HL-60 (cell line): ENCODE data around the gene AKAP13.

Source experiments
- GABPA ChIP-seq: IDR thresholded peaks from 2 replicates; pipeline ENCODE4 v1.6.1; 2012; ENCODE audit warnings: low read depth
- POLR2AphosphoS5 ChIP-seq: IDR thresholded peaks from 2 replicates; pipeline ENCODE4 v1.6.1; 2012; ENCODE audit warnings: low read depth
- SPI1 ChIP-seq: IDR thresholded peaks from 2 replicates; pipeline ENCODE4 v1.6.1; 2012; ENCODE audit warnings: low read depth, mild to moderate bottlenecking, borderline replicate concordance
- TF ChIP-seq, protein P1 (sequence below): IDR thresholded peaks from one replicate; pipeline ENCODE4 v1.5.1; 2011; ENCODE audit warnings: low read length, control low read depth, inconsistent platforms; ENCODE audit not compliant: insufficient read depth
- TF ChIP-seq, protein P2 (sequence below): IDR thresholded peaks from 2 replicates; pipeline ENCODE4 v1.6.1; 2012; ENCODE audit warnings: low read depth; ENCODE audit not compliant: insufficient replicate concordance

DNA sequence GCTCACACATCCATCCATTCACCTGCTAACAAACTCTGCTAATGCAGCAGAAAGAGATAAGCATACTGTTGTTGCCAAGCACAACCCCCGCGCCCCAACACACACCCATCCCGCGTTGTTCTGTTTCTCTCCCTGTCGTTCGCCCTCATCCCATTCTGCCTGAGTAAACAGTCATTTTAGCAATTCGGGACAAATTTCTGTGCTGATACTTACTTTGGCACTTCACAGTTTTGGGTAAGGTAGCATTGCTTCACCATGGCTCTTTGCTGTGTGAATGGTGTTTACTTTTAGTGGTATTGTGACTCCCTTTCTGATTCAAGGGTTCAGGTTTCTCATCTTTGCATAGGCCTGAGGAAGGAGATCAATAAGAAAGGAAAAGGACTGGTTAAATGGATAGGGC is 149.7 kb downstream of the AKAP13 start:
- TF ChIP-seq, protein P1, sequence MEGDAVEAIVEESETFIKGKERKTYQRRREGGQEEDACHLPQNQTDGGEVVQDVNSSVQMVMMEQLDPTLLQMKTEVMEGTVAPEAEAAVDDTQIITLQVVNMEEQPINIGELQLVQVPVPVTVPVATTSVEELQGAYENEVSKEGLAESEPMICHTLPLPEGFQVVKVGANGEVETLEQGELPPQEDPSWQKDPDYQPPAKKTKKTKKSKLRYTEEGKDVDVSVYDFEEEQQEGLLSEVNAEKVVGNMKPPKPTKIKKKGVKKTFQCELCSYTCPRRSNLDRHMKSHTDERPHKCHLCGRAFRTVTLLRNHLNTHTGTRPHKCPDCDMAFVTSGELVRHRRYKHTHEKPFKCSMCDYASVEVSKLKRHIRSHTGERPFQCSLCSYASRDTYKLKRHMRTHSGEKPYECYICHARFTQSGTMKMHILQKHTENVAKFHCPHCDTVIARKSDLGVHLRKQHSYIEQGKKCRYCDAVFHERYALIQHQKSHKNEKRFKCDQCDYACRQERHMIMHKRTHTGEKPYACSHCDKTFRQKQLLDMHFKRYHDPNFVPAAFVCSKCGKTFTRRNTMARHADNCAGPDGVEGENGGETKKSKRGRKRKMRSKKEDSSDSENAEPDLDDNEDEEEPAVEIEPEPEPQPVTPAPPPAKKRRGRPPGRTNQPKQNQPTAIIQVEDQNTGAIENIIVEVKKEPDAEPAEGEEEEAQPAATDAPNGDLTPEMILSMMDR: no peak
- no peak for TF ChIP-seq GABPA
- no peak for TF ChIP-seq POLR2AphosphoS5
- TF ChIP-seq, protein P2, sequence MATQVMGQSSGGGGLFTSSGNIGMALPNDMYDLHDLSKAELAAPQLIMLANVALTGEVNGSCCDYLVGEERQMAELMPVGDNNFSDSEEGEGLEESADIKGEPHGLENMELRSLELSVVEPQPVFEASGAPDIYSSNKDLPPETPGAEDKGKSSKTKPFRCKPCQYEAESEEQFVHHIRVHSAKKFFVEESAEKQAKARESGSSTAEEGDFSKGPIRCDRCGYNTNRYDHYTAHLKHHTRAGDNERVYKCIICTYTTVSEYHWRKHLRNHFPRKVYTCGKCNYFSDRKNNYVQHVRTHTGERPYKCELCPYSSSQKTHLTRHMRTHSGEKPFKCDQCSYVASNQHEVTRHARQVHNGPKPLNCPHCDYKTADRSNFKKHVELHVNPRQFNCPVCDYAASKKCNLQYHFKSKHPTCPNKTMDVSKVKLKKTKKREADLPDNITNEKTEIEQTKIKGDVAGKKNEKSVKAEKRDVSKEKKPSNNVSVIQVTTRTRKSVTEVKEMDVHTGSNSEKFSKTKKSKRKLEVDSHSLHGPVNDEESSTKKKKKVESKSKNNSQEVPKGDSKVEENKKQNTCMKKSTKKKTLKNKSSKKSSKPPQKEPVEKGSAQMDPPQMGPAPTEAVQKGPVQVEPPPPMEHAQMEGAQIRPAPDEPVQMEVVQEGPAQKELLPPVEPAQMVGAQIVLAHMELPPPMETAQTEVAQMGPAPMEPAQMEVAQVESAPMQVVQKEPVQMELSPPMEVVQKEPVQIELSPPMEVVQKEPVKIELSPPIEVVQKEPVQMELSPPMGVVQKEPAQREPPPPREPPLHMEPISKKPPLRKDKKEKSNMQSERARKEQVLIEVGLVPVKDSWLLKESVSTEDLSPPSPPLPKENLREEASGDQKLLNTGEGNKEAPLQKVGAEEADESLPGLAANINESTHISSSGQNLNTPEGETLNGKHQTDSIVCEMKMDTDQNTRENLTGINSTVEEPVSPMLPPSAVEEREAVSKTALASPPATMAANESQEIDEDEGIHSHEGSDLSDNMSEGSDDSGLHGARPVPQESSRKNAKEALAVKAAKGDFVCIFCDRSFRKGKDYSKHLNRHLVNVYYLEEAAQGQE: no peak
- TF ChIP-seq SPI1: no peak
